Posterior cingulate gyrus (tissue), 11 donors: ENCODE results near the gene PLB1.

Source experiments
- DNase-seq, 10 donors: peaks; one replicate each; pipeline versions ENCODE4 v3.0.0 to v3.0.0-alpha.2; 2020 to 2021; ENCODE audit warnings: mixed read lengths in 3 of 10
- intact Hi-C: fragments of 100-400 bp; cut with DNase I; formaldehyde crosslinking; loops from one replicate; pipeline ENCODE4 v1.15.1; 2023

The PLB1 gene

GRCh38 chr2:28637066-28638047 lies 141.5 kb downstream of the PLB1 start:
- intact Hi-C loops: no loop called here
- DNase-seq: no peak

GRCh38 chr2:28638102-28638501 lies 142.2 kb downstream of the PLB1 start:
- no peak for DNase-seq
- intact Hi-C loops: no loop called here

GRCh38 chr2:28639092-28639691 lies 143.3 kb downstream of the PLB1 start:
- intact Hi-C loops: no loop called here
- no peak for DNase-seq

- no peak for DNase-seq
These were observed 144.0 kb downstream of the PLB1 start for GRCh38 chr2:28639836-28640235.

GRCh38 chr2:28640260-28640907 lies 144.5 kb downstream of the PLB1 start:
- intact Hi-C loops: no loop called here
- no peak for DNase-seq

More at GRCh38 chr2:28639836-28640235, 144.0 kb downstream of the PLB1 start:
- intact Hi-C loops: no loop called here

- intact Hi-C loops: no loop called here
- DNase-seq: no peak
These were observed 145.0 kb downstream of the PLB1 start for GRCh38 chr2:28640908-28641300.

GRCh38 chr2:28642796-28643195 lies 146.9 kb downstream of the PLB1 start:
- no peak for DNase-seq
- intact Hi-C loops: no loop called here

GRCh38 chr2:28643327-28643726 lies 147.5 kb downstream of the PLB1 start:
- intact Hi-C loops: no loop called here
- DNase-seq: no peak

GRCh38 chr2:28643911-28644334 lies 148.1 kb downstream of the PLB1 start:
- DNase-seq: no peak
- intact Hi-C loops: no loop called here

GRCh38 chr2:28644760-28645159 lies 148.9 kb downstream of the PLB1 start:
- intact Hi-C loops: no loop called here
- no peak for DNase-seq

GRCh38 chr2:28645553-28645952 lies 149.7 kb downstream of the PLB1 start:
- intact Hi-C loops: no loop called here
- DNase-seq: no peak

GRCh38 chr2:28647682-28648081 lies 151.8 kb downstream of the PLB1 start:
- DNase-seq: no peak
- intact Hi-C loops: no loop called here

- intact Hi-C loops: no loop called here
- DNase-seq: no peak
These were observed 152.3 kb downstream of the PLB1 start for GRCh38 chr2:28648147-28648546.

GRCh38 chr2:28648671-28649395 lies 153.0 kb downstream of the PLB1 start:
- intact Hi-C loops: no loop called here

GRCh38 chr2:28649481-28650265 lies 153.8 kb downstream of the PLB1 start:
- no peak for DNase-seq

More at GRCh38 chr2:28648671-28649395, 153.0 kb downstream of the PLB1 start:
- no peak for DNase-seq

GRCh38 chr2:28650266-28650584 lies 154.4 kb downstream of the PLB1 start:
- no peak for DNase-seq
- intact Hi-C loops: no loop called here

More at GRCh38 chr2:28649481-28650265, 153.8 kb downstream of the PLB1 start:
- intact Hi-C loops: no loop called here

- intact Hi-C loops: no loop called here
- no peak for DNase-seq
These were observed 156.4 kb downstream of the PLB1 start for GRCh38 chr2:28652217-28652616.

- DNase-seq: no peak
These were observed 158.2 kb downstream of the PLB1 start for GRCh38 chr2:28653892-28654662.

GRCh38 chr2:28654663-28655320 lies 158.9 kb downstream of the PLB1 start:
- intact Hi-C loops: no loop called here
- DNase-seq: no peak

More at GRCh38 chr2:28653892-28654662, 158.2 kb downstream of the PLB1 start:
- intact Hi-C loops: no loop called here
